Aorta (tissue), 5 donors: ENCODE measurements around the gene CD1D. TPM values are rescaled to one million over a fixed set of nuclear protein-coding genes. Genes with fewer than 3 reads are reported as not detected.
"Not testable (repeated sequence)": the region's sequence is repeated elsewhere in the genome, so short reads cannot be mapped to it uniquely, and the experiment has no call there.

Source experiments
- ATAC-seq: fragments of 200-7000 bp; cut with Tn5 transposase; one replicate; pipeline ENCODE4 v1.9.1; 2022; ENCODE audit warnings: moderate library complexity; ENCODE audit not compliant: low FRiP score
- DNase-seq, 2 donors: peaks; one replicate each; pipeline ENCODE4 v3.0.0-alpha.2; 2020
- H3K27ac ChIP-seq, 2 donors: one replicate each; pipeline ENCODE4 v1.5.1; 2013; ENCODE audit warnings: low read length in 2 of 2, mild to moderate bottlenecking in 2 of 2, moderate library complexity in 2 of 2, control low read depth in 1 of 2, inconsistent platforms in 1 of 2, low read depth in 1 of 2
- H3K27me3 ChIP-seq, 2 donors: one replicate each; pipeline ENCODE4 v1.6.1; 2013; ENCODE audit warnings: control low read depth in 1 of 2, low read length in 1 of 2, mild to moderate bottlenecking in 1 of 2, moderate library complexity in 1 of 2; ENCODE audit not compliant: insufficient read depth in 2 of 2, control insufficient read depth in 1 of 2
- H3K36me3 ChIP-seq, 2 donors: one replicate each; pipeline ENCODE4 v1.6.1; 2013; ENCODE audit warnings: control low read depth in 1 of 2, low read length in 1 of 2, mild to moderate bottlenecking in 1 of 2; ENCODE audit not compliant: insufficient read depth in 2 of 2, control insufficient read depth in 1 of 2
- H3K4me1 ChIP-seq, 2 donors: one replicate each; pipeline ENCODE4 v1.6.1; 2013; ENCODE audit warnings: low read length in 2 of 2, control low read depth in 1 of 2, mild to moderate bottlenecking in 1 of 2, moderate library complexity in 1 of 2; ENCODE audit not compliant: insufficient read depth in 2 of 2, control insufficient read depth in 1 of 2
- H3K4me3 ChIP-seq, 2 donors: one replicate each; pipeline ENCODE4 v1.5.1; 2013; ENCODE audit warnings: low read length in 2 of 2, control low read depth in 1 of 2, mild to moderate bottlenecking in 1 of 2
- H3K9me3 ChIP-seq: one replicate; pipeline ENCODE4 v1.6.1; 2013; ENCODE audit warnings: mild to moderate bottlenecking, low read length; ENCODE audit not compliant: control insufficient read depth
- WGBS, 2 donors: extraction: QIAGEN DNeasy Blood & Tissue Kit; methylation state at CpG; one replicate each; pipeline ENCODE4 v1.1.7; 2013; 5-methylcytosine and 5-hydroxymethylcytosine counted together
- intact Hi-C, 2 donors: fragments of 100-400 bp; cut with DNase I; formaldehyde crosslinking; loops; one replicate each; pipeline versions ENCODE4 v1.14.2 to v1.15.0; 2022
- polyA plus RNA-seq, 2 donors: library from polyadenylated mRNA; stranded (reverse); fragments of 200-250 nt; gene quantifications; one replicate each; pipeline ENCODE4 v1.2.3, GENCODE V29; 2013
- total RNA-seq, 2 donors: library from RNA; stranded (reverse); fragmentation: NEBNext Ultra II Directional; extraction: Animal tissue kit (Norgen Biotek cat#: 25700); gene quantifications; one replicate each; pipeline ENCODE4 v1.2.1, GENCODE V29; 2021
- donor health status: healthy with polysubstance abuse.
- donor health status: Bipolar disorder and iron deficiency.
- donor health status: DM: no; HTN: no; CAD: no.
- donor health status: DM: no; HTN: no; CAD: no.
- donor health status: DM: yes; HTN: yes; CAD: no.

The CD1D gene
- total and polyA plus RNA-seq, 4 donors = 0.59 to 3.3 (median 1.3) TPM

- intact Hi-C loops = no loop called here
- DNase-seq = no peak
- 77 to 78% methylated on average over 2 of the region's 2 CpGs for WGBS, 2 donors
- no peak for ATAC-seq
- Histone ChIP-seq H3K4me3 (no peak overlapping the region), H3K27me3 (peaks cover 0 to 1% of the 10 kb centered on the region in 2 donors), H3K27ac (no peak overlapping the region), H3K9me3 (no peaks in the 10 kb centered on the region), H3K4me1 (no peaks in the 10 kb centered on the region), H3K36me3 (no peaks in the 10 kb centered on the region)
Measured at GRCh38 chr1:158161446-158161845, 19.2 kb upstream of the CD1D start.

GRCh38 chr1:158163000-158163947 is 17.4 kb upstream of the CD1D start:
- H3K4me3 ChIP-seq = no peak overlapping the region
- ATAC-seq (no peak), DNase-seq (no peak)
- intact Hi-C loops = no loop called here
- peaks cover 0 to 1% of the 10 kb centered on the region in 2 donors for H3K27me3 ChIP-seq
- WGBS, 2 donors = 69 to 76% methylated on average over 3 of the region's 3 CpGs
- no peaks in the 10 kb centered on the region for H3K4me1 ChIP-seq
- H3K27ac ChIP-seq = no peak overlapping the region
- H3K36me3 ChIP-seq = no peaks in the 10 kb centered on the region
- H3K9me3 ChIP-seq = no peaks in the 10 kb centered on the region

DNA sequence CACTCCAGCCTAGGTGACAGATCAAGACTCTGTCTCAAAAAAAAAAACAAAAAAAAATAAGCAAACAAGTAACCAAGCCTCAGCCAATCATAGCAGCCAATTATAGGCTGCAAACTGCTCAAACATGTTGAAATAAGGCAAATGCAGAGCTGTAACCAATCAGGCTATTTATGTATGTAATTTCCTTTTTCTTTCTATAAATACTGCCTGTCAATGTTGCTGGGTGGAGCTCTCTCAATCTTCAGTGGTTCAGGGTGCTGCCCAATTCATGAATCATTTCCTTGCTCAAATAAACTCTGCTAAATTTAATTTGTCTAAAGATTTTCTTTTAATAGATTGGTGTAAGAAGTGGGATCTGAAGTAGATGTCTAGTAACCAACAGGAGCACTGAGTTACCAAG is 11.6 kb upstream of the CD1D start:
- intact Hi-C loops = no loop called here
- H3K9me3 ChIP-seq = peaks cover 2% of the 10 kb centered on the region
- no peak overlapping the region for H3K4me3 ChIP-seq
- H3K36me3 ChIP-seq = no peaks in the 10 kb centered on the region
- DNase-seq = no peak
- no peaks in the 10 kb centered on the region for H3K27me3 ChIP-seq
- no peak for ATAC-seq
- no peak overlapping the region for H3K27ac ChIP-seq
- H3K4me1 ChIP-seq = no peaks in the 10 kb centered on the region

DNA sequence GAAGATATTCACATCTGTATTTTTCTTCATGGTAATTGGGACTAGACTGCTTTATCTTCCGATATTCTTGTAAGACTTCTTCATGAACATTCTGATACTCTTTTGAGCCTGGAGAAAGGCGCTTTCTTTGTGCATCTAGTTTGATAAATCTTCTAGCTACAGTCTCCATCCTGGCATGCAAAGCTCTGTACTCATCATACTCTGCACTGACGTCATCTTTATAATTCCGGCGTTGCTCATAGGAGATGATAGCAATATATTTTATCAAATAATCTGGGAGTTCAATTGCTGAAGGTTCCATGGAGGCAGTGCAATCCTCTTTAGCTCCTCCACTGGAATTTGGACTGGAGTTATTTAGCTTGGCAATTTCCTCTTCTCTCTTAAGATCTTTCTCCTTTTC is 4.8 kb upstream of the CD1D start:
- DNase-seq, H3K36me3 ChIP-seq, intact Hi-C loops, H3K9me3 ChIP-seq, H3K4me1 ChIP-seq, H3K27me3 ChIP-seq, H3K4me3 ChIP-seq, ATAC-seq, H3K27ac ChIP-seq: not testable (repeated sequence)
- WGBS, 2 donors = 93 to 98% methylated on average over 5 of the region's 5 CpGs

DNA sequence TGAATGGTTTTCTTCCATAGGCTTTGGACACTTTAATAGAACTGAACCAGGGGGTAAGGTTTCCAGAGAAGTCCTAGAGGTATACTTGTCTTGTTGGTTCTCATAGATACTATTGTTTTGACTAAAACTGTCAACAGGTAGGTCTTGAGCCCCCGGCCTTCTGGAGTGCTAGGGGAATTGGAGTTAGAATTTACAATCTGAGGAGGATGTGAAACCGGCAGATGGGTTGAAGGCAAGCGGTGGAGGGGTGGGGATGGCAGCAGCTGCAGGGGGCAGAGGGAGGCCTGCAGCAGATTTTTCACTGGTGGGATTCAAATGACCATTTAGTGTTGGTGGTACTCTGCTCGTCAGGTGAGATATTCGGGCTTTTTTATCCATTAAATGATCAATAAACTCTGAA is 4.3 kb upstream of the CD1D start:
- Histone ChIP-seq H3K4me3 (no peak overlapping the region), H3K36me3 (no peaks in the 10 kb centered on the region), H3K27ac (no peak overlapping the region), H3K27me3 (no peaks in the 10 kb centered on the region), H3K9me3 (no peaks in the 10 kb centered on the region), H3K4me1 (peaks cover 0 to 4% of the 10 kb centered on the region in 2 donors)
- ATAC-seq = no peak
- WGBS, 2 donors = 95 to 96% methylated on average over 5 of the region's 5 CpGs
- no peak for DNase-seq
- intact Hi-C loops = no loop called here

GRCh38 chr1:158176849-158177699 is 3.6 kb upstream of the CD1D start:
- H3K9me3 ChIP-seq, H3K36me3 ChIP-seq, intact Hi-C loops, ATAC-seq, H3K27me3 ChIP-seq, H3K27ac ChIP-seq, DNase-seq, H3K4me1 ChIP-seq: not testable (repeated sequence)
- WGBS, 2 donors = 51 to 56% methylated on average over 20 of the region's 20 CpGs
- H3K4me3 ChIP-seq = peak overlapping the region; percentile 7 to 43

DNA sequence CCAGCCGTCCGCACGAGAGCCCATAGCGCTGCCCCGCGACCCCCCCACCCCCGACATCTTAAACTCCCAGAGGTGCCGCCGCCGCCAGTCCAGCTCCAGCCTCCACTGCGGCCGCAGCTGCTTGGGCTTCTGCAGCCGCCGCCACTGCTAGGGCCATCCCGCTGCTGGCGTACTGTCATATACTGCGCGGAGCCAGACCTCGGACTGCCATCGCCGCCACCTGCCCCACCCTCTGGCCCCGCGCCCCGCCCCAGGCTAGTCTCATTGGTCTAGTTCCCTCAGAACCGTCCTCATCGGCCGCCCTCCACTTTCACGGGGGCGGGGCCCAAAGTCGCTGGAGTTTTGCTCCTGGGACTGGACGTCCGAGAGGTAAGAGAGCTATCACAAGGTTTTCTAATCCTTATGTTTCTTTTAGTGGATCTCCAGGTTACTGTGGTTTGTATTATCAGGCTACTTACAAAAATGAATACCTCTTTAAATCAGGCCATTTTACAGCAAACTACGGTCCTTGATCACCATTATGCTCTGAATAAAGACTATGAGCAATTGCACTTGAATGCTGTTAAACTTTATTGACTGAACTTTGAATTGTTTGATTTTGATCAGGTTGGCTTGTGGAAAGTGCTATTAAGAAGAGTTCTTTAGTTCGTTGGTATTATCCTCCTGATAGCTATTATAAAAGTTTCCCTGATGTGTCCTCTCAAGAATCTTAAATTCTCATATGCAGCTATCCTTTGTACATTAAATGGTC is 2.8 kb upstream of the CD1D start:
- H3K36me3 ChIP-seq = no peaks in the 10 kb centered on the region
- ATAC-seq (peak; percentile 92), DNase-seq (peak; percentile 92 to 98)
- H3K27ac ChIP-seq = no peak overlapping the region
- WGBS, 2 donors = 5 to 7% methylated on average over 32 to 34 of the region's 34 CpGs
- H3K27me3 ChIP-seq = no peaks in the 10 kb centered on the region
- H3K4me1 ChIP-seq = peaks cover 0 to 4% of the 10 kb centered on the region in 2 donors
- intact Hi-C loops = no loop called here
- H3K4me3 ChIP-seq = peak overlapping the region; percentile 7 to 43
- no peaks in the 10 kb centered on the region for H3K9me3 ChIP-seq

GRCh38 chr1:158179301-158180041 is 1.2 kb upstream of the CD1D start:
- Histone ChIP-seq H3K27ac (no peak overlapping the region), H3K27me3 (no peaks in the 10 kb centered on the region), H3K36me3 (no peaks in the 10 kb centered on the region), H3K4me3 (no peak overlapping the region), H3K4me1 (peaks cover 0 to 4% of the 10 kb centered on the region in 2 donors), H3K9me3 (no peaks in the 10 kb centered on the region)
- ATAC-seq (no peak), DNase-seq (no peak)
- intact Hi-C loops = loop anchor here in 1 of 2 donors (10.0 kb wide), 1 partner anchor 335 kb away; no protein-coding TSS in a partner anchor
- 85 to 86% methylated on average over 4 of the region's 4 CpGs for WGBS, 2 donors
